GM19467 (cell line): ENCODE measurements around the gene EPS8.

ENCODE experiments used
- ATAC-seq: cut with Tn5 transposase; IDR thresholded peaks from one replicate; pipeline ENCODE4 v1.9.1; 2021; ENCODE audit warnings: mild to moderate bottlenecking, moderate library complexity; ENCODE audit not compliant: unreplicated experiment

EPS8 gene

DNA sequence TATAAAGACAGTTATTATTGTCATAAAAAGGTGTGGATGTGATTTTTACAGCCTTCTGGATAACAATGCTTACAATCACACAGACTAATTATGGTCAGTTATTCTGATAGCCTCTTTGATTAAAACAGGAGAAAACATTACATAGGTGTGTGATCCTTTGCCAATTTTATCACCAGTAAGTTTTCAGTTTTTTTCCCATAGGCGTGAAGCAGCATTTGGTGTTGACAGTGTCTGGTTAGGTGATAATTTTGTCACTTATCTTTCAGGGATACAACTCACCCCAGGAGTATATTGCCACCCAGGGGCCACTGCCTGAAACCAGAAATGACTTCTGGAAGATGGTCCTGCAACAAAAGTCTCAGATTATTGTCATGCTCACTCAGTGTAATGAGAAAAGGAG is 208.8 kb downstream of the EPS8 start:
- no peak for ATAC-seq

DNA sequence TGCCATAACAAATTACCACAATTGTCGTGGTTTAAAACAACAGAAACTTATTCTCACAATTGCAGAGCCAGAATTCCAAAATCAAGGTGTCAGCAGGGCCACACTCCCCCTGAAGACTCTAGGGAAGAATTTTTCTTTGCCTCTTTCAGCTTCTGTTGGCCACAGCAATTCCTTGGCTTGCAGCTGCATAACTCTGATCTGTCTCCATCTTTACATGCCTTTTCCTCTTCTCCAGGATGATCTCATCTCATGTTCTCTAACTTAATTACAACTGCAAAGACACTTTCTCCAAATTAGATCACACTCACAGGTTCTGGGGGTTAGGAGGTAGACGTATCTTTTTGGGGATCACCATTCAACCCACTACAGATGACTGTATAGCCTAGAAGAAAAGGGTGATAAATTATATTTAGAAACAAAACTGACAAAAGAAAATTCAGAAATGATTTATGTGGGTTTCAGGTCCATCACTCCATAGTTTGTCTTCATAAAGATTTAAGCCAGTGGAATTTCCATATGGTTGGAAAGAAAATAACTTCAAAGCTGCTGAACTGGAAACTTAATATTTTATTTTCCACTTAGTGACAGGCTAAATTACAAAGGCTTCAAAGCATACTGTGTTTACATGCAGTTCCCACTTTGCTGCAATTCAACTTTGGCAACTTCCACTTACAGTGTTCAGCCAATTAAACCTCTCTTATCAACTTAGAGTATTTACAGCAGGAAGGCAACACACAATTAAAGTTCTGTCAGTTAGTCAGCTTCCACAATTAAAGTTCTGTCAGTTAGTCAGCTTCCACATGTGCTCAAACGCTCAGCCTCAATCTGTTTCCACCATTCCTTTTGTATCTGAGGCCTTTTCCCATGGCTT is 213.3 kb downstream of the EPS8 start:
- ATAC-seq = no peak

DNA sequence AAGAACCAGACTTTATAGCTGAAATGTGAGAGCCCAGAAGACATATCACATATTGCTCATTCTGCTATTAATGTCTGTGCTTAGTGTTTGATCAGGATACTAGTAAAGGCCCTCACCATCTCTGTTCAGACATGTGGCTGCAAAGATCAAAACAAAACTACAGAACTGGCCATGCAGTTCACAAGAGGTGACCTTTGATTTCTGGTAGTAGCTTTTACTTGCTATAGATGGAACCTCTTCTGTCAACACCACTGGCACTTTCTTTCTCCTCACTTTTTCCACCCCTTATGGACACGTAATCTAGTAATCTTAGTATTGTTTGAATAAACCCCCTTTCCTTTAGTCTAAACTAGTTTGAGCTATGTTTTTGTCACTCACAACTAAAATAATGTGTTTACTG is 214.8 kb downstream of the EPS8 start:
- no peak for ATAC-seq
